Naive thymus-derived CD4-positive, alpha-beta T cell (primary cell): ENCODE measurements around the gene ZNF597. TPM values are rescaled to one million over a fixed set of nuclear protein-coding genes. Genes with fewer than 3 reads are reported as not detected.
A peak's percentile ranks its signal among the peaks of the same experiment; 100 is the strongest.

Experiments used
- ATAC-seq: fragments of 150-1000 bp; cut with Tn5 transposase; 2 replicates; pipeline ENCODE4 v1.10.0; 2021; ENCODE audit warnings: mild to moderate bottlenecking, moderate library complexity
- CTCF ChIA-PET: fragments of 350-600 bp; sonication (Branson Sonifier 250); formaldehyde crosslinking; loops from one replicate; lab custom pipeline; 2021; ENCODE audit warnings: antibody characterized with exemption; lab: Charles Lee
- POLR2A ChIA-PET: fragments of 350-600 bp; sonication (Branson Sonifier 250); formaldehyde crosslinking; loops from one replicate; lab custom pipeline; 2021; ENCODE audit warnings: antibody characterized with exemption, inconsistent platforms; lab: Charles Lee
- DNase-seq, 9 donors: peaks; one replicate each; pipeline versions ENCODE4 v3.0.0 to v3.0.0-alpha.2; 2020 to 2022; ENCODE audit warnings: mixed read lengths in 1 of 9
- H3K27ac ChIP-seq: one replicate; pipeline ENCODE4 v1.7.0; 2013; ENCODE audit warnings: mild to moderate bottlenecking, low read depth, low read length, moderate library complexity
- H3K27me3 ChIP-seq, 2 donors: one replicate each; pipeline ENCODE4 v1.7.0; 2013; ENCODE audit warnings: low read length in 2 of 2, mild to moderate bottlenecking in 2 of 2, moderate library complexity in 2 of 2; ENCODE audit not compliant: control insufficient read depth in 2 of 2, insufficient read depth in 2 of 2
- H3K36me3 ChIP-seq, 3 experiments: 1 replicate in 2 of 3; 2 replicates in 1 of 3; pipeline ENCODE4 v1.7.0; 2013; ENCODE audit warnings: low read length in 3 of 3, mild to moderate bottlenecking in 3 of 3, moderate library complexity in 1 of 3; ENCODE audit not compliant: insufficient read depth in 3 of 3, control insufficient read depth in 2 of 3
- H3K4me1 ChIP-seq, 2 donors: one replicate each; pipeline ENCODE4 v1.7.0; 2013; ENCODE audit warnings: low read length in 2 of 2, mild to moderate bottlenecking in 2 of 2, moderate library complexity in 1 of 2; ENCODE audit not compliant: control insufficient read depth in 2 of 2, insufficient read depth in 2 of 2
- H3K4me3 ChIP-seq: 2 replicates; pipeline ENCODE4 v1.7.0; 2013; ENCODE audit warnings: mild to moderate bottlenecking, low read length
- H3K9me3 ChIP-seq, 3 experiments: 1 replicate in 2 of 3; 2 replicates in 1 of 3; pipeline ENCODE4 v1.7.0; 2013; ENCODE audit warnings: low read length in 3 of 3; ENCODE audit not compliant: control insufficient read depth in 2 of 3
- H3K27ac Mint-ChIP-seq, 9 donors: one replicate each; pipeline ENCODE4 v1.8.0; 2020 to 2022; ENCODE audit warnings: mixed read lengths in 9 of 9, mild to moderate bottlenecking in 8 of 9, moderate library complexity in 5 of 9, inconsistent platforms in 2 of 9
- H3K27me3 Mint-ChIP-seq, 5 donors: one replicate each; pipeline ENCODE4 v1.8.0; 2021 to 2022; ENCODE audit warnings: mixed read lengths in 5 of 5, mild to moderate bottlenecking in 1 of 5
- H3K36me3 Mint-ChIP-seq, 5 donors: one replicate each; pipeline ENCODE4 v1.8.0; 2020 to 2022; ENCODE audit warnings: mixed read lengths in 5 of 5, mild to moderate bottlenecking in 3 of 5, inconsistent platforms in 1 of 5
- H3K4me1 Mint-ChIP-seq, 7 donors: one replicate each; pipeline ENCODE4 v1.8.0; 2020 to 2022; ENCODE audit warnings: mixed read lengths in 7 of 7, mild to moderate bottlenecking in 3 of 7, inconsistent platforms in 1 of 7
- H3K4me3 Mint-ChIP-seq, 10 donors: one replicate each; pipeline ENCODE4 v1.8.0; 2020 to 2022; ENCODE audit warnings: mild to moderate bottlenecking in 10 of 10, mixed read lengths in 10 of 10, moderate library complexity in 6 of 10, inconsistent platforms in 2 of 10
- H3K9me3 Mint-ChIP-seq, 11 donors: one replicate each; pipeline ENCODE4 v1.8.0; 2020 to 2022; ENCODE audit warnings: mixed read lengths in 11 of 11, mild to moderate bottlenecking in 4 of 11, inconsistent platforms in 1 of 11, moderate library complexity in 1 of 11
- intact Hi-C, 2 donors: fragments of 100-400 bp; cut with micrococcal nuclease; formaldehyde crosslinking; loops; one replicate each; pipeline ENCODE4 v1.15.1; 2023
- polyA plus RNA-seq, 2 donors: library from polyadenylated mRNA; unstranded; fragments of 300-500 nt; fragmentation: Illumina TruSeq; gene quantifications; one replicate each; pipeline ENCODE4 v1.2.3, GENCODE V29; 2021
- total RNA-seq, 6 experiments: library from RNA in 5 of 6; stranded (reverse) in 5 of 6; gene quantifications; 1 replicate in 5 of 6; 2 replicates in 1 of 6; pipeline ENCODE4 v1.2.3 and lab custom pipeline; 2021 to 2026

The ZNF597 gene
- total and polyA plus RNA-seq, 7 experiments from 2014 or later: 1.7 to 5.9 (median 2.9) TPM

DNA sequence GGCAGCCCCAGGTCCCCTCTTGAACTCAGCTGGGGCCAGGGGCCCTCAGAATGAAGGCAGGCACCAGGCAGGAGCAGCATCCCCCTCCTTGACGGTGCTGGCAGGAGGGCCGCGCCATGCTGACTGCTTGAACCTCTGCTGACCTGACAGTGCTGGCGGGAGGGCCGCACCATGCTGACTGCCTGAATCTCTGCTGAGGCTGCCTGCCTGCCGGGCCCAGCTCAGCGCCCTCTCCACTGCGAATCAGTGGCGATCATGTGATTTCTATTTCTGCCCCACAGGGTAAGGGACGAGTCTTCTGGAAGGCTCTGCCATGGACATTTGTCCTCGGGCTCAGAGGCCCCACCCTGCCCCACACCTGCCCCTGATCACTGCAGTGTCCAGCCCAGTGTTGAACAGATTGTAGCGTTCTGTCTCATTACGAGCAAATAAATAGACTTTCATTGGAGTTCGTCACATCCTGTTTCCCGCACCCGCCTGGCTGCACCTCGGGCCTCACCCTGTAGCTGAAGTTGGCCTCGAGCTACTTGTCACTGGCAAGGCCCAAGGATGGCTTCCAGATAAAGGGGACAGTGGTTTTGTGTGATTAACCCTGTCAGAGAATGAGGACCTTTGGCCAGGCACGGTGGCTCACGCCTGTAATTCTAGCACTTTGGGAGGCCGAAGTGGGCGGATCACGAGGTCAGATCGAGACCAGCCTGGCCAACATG, 43.4 kb upstream of the ZNF597 start:
- CTCF ChIA-PET: no interaction called here

DNA sequence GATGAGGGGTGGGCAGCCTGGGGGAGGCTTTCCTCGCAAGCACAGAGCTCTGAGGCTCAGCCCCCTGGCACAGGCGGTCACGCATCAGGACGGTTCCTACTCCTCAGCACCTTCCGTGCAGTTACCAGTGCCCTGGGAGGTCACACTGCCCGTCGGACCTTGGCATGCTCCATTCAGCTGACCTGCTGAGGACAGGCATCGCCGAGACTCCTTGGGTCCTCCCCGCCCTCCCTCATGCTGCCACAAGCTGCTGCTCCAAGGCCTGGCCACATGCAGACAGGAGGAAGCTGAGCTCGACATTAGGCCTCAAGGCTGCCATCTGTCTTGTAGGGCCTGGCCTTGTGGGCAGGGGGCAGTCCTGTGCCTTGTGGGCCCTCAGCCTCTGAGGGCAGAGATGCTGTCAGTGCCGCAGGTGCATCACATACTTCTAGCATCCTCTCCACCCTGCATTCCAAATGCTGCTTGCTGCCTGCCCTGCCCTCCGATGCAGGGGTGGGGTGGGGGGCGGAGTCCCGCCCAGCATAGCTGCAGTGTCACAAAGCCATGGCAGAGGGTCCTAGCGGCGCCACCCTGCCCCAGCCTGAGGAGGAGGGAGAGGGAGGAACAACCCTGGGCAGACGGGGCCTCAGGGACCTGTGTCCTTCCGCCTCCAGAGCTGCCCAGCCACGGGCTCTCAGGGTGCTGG, 42.7 kb upstream of the ZNF597 start:
- H3K36me3 Mint-ChIP-seq: peaks cover 5 to 29% (median 20%) of the 10 kb centered on the region in 5 donors
- H3K27ac ChIP-seq: no peak overlapping the region
- H3K4me1 ChIP-seq: no peaks in the 10 kb centered on the region
- H3K9me3 ChIP-seq: no peaks in the 10 kb centered on the region
- no peaks in the 10 kb centered on the region for H3K27me3 Mint-ChIP-seq
- no peak overlapping the region for H3K4me3 Mint-ChIP-seq
- DNase-seq (no peak), ATAC-seq (peak; percentile 30)
- peaks cover 0 to 5% (median 0%) of the 10 kb centered on the region in 7 donors for H3K4me1 Mint-ChIP-seq
- ChIA-PET CTCF (interaction anchor here (0.6 kb wide), 1 partner anchor 85 kb away, joined by 3 read pairs; no protein-coding TSS in a partner anchor), POLR2A (no interaction called here)
- H3K27ac Mint-ChIP-seq: no peak overlapping the region
- intact Hi-C loops: no loop called here
- H3K36me3 ChIP-seq: peaks cover 4 to 65% (median 30%) of the 10 kb centered on the region in 3 experiments
- H3K27me3 ChIP-seq: no peaks in the 10 kb centered on the region
- H3K4me3 ChIP-seq: no peak overlapping the region
- H3K9me3 Mint-ChIP-seq: no peaks in the 10 kb centered on the region

More for the DNA sequence above, 43.4 kb upstream of the ZNF597 start:
- H3K36me3 ChIP-seq: peaks cover 4 to 58% (median 28%) of the 10 kb centered on the region in 3 experiments
- no peak overlapping the region for H3K4me3 Mint-ChIP-seq
- no peak overlapping the region for H3K27ac ChIP-seq
- ATAC-seq (no peak), DNase-seq (no peak)
- no peaks in the 10 kb centered on the region for H3K9me3 ChIP-seq
- peaks cover 5 to 26% (median 17%) of the 10 kb centered on the region in 5 donors for H3K36me3 Mint-ChIP-seq
- no peaks in the 10 kb centered on the region for H3K9me3 Mint-ChIP-seq
- H3K27me3 ChIP-seq: no peaks in the 10 kb centered on the region
- peaks cover under 1 to 9% (median 5%) of the 10 kb centered on the region in 7 donors for H3K4me1 Mint-ChIP-seq
- peak overlapping the region in 1 of 9 donors; percentile 32 for H3K27ac Mint-ChIP-seq
- intact Hi-C loops: no loop called here
- H3K4me1 ChIP-seq: no peaks in the 10 kb centered on the region
- POLR2A ChIA-PET: no interaction called here
- H3K27me3 Mint-ChIP-seq: no peaks in the 10 kb centered on the region
- H3K4me3 ChIP-seq: no peak overlapping the region

DNA sequence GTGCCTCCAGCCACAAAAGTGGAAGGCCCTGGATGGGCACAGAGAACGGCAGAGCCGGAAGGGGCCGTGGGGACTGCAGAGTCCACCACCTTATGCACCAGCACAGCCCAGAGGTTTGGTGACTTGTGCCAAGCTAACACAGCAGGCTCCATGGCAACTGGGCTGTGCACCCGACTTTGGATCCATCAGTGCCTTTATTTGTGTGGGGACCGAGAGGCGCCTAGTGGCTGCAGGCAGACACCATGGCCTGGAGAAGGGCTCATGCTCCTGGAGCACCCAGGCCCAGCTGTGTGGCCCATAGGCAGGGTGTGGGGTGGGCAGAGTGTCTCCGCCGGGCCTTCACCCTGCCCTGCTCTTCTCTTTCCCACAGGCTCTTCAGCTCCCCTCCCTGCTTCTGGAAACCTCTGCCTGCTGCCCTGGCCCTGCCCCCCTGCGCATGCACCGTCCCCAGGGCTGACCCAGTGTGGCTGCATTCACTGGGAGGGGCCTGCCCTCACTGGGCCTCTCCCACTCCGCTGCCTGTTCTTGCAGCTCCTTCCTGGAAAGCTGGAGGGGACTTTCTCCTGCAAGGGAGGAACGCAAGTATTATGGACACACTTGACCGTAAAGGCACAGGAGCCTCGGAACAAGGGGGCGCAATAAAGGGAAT, 41.9 kb upstream of the ZNF597 start:
- intact Hi-C loops: no loop called here
- H3K9me3 Mint-ChIP-seq: no peaks in the 10 kb centered on the region
- Histone ChIP-seq H3K27ac (no peak overlapping the region), H3K27me3 (no peaks in the 10 kb centered on the region), H3K36me3 (peaks cover 4 to 71% (median 30%) of the 10 kb centered on the region in 3 experiments), H3K4me3 (no peak overlapping the region), H3K9me3 (no peaks in the 10 kb centered on the region), H3K4me1 (no peaks in the 10 kb centered on the region)
- no peaks in the 10 kb centered on the region for H3K27me3 Mint-ChIP-seq
- peaks cover 5 to 29% (median 20%) of the 10 kb centered on the region in 5 donors for H3K36me3 Mint-ChIP-seq
- DNase-seq (no peak), ATAC-seq (no peak)
- ChIA-PET CTCF (interaction anchor here (0.6 kb wide), 1 partner anchor 86 kb away, joined by 3 read pairs; no protein-coding TSS in a partner anchor), POLR2A (no interaction called here)
- no peak overlapping the region for H3K4me3 Mint-ChIP-seq
- peak overlapping the region in 1 of 9 donors; percentile 43 for H3K27ac Mint-ChIP-seq
- peaks cover 0 to 5% (median 0%) of the 10 kb centered on the region in 7 donors for H3K4me1 Mint-ChIP-seq

DNA sequence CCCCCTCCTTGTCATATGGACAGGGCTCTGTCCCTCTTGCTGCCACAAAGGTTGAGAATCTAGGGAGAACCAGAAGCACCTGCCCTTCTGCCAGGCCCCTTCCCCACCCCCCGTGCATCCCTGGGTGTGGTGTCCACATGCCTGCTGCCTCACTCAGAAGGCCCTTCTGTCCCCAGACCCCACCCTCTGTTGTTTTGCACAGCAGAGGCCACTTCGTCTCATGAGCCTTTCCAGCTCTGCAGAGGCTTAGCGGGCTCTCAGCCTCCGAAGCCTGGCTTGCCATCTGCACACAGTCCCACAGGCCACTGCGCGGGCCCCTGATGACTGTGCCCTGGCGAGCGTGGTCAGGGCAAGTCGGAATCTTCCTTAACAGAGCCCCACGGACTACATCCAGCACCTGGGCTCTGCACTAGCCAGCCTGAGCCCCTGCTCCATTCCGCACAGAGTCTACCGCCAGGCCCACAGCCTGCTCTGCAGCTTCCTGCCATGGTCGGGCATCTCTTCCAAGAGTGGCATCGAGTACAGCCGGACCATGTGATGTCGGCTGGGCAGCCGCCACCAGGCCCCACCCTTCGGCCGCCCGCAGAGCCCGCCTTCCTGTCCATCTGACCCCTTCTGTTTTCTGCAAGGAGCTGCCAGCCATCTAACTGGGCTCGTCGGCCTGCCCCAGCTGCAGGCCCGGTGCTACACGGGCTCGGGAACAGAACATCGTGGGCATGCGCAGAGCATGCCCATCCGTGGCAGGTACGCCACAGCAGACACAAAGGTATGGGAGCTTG, 41.2 kb upstream of the ZNF597 start:
- Mint-ChIP-seq H3K36me3 (peaks cover 8 to 33% (median 20%) of the 10 kb centered on the region in 5 donors), H3K4me1 (peaks cover 0 to 6% (median 0%) of the 10 kb centered on the region in 7 donors), H3K27me3 (no peaks in the 10 kb centered on the region), H3K27ac (no peak overlapping the region), H3K4me3 (no peak overlapping the region), H3K9me3 (no peaks in the 10 kb centered on the region)
- Histone ChIP-seq H3K27me3 (no peaks in the 10 kb centered on the region), H3K4me1 (no peaks in the 10 kb centered on the region), H3K27ac (no peak overlapping the region), H3K36me3 (peaks cover 4 to 78% (median 34%) of the 10 kb centered on the region in 3 experiments), H3K4me3 (no peak overlapping the region), H3K9me3 (no peaks in the 10 kb centered on the region)
- POLR2A ChIA-PET: interaction anchor here (0.6 kb wide), 1 partner anchor 25 kb away, joined by 4 read pairs; no protein-coding TSS in a partner anchor
- ATAC-seq (no peak), DNase-seq (no peak)
- CTCF ChIA-PET: no interaction called here
- intact Hi-C loops: no loop called here

DNA sequence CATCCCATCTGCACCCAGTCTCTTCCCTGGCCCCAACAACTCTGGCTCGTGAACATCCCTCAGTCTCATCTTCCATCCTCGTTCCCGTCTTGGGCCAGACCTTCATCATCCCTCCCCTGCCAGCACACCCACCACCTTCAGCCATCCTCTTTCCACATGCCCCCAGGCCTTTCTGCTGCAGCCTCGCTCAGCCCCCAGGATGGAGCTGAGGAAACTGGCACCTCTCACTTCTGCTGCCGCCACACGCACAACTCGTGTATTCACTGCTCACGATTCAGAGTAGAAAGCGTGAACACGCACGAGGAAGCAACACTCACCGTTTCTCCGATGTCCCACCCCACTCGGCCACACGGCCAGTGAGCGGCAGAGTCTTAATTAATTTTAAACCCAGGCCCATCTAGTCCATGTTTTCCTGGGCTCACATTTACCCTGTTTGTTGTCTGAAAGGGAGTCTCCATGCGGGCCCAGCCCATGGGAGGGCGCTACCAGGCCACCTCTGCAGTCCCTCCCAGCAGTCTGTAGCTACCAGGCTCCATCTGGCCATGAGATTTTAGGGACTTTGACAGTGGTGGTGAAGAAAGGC, 39.4 kb upstream of the ZNF597 start:
- POLR2A ChIA-PET: no interaction called here
- no peak overlapping the region for H3K27ac ChIP-seq

More for the DNA sequence above, 39.4 kb upstream of the ZNF597 start:
- Mint-ChIP-seq H3K9me3 (no peaks in the 10 kb centered on the region), H3K27me3 (no peaks in the 10 kb centered on the region), H3K36me3 (peaks cover 8 to 41% (median 20%) of the 10 kb centered on the region in 5 donors), H3K4me3 (no peak overlapping the region), H3K27ac (peak overlapping the region in 3 of 9 donors; percentile 27 to 74 (median 54)), H3K4me1 (peaks cover 0 to 11% (median 0%) of the 10 kb centered on the region in 7 donors)
- DNase-seq: no peak
- Histone ChIP-seq H3K4me1 (no peaks in the 10 kb centered on the region), H3K36me3 (peaks cover 4 to 91% (median 35%) of the 10 kb centered on the region in 3 experiments), H3K4me3 (no peak overlapping the region), H3K9me3 (no peaks in the 10 kb centered on the region), H3K27me3 (no peaks in the 10 kb centered on the region)
- intact Hi-C loops: no loop called here
- ATAC-seq: no peak
- CTCF ChIA-PET: no interaction called here
